ENCODE data around the gene PHKG1. TPM values are rescaled to one million over a fixed set of nuclear protein-coding genes. Genes with fewer than 3 reads are reported as not detected.
"Not testable (repeated sequence)": the region's sequence is repeated elsewhere in the genome, so short reads cannot be mapped to it uniquely, and the experiment has no call there.

The PHKG1 gene
- total and polyA plus RNA-seq, 4 donors, result 2.9 to 20.5 (median 6.9) TPM

DNA sequence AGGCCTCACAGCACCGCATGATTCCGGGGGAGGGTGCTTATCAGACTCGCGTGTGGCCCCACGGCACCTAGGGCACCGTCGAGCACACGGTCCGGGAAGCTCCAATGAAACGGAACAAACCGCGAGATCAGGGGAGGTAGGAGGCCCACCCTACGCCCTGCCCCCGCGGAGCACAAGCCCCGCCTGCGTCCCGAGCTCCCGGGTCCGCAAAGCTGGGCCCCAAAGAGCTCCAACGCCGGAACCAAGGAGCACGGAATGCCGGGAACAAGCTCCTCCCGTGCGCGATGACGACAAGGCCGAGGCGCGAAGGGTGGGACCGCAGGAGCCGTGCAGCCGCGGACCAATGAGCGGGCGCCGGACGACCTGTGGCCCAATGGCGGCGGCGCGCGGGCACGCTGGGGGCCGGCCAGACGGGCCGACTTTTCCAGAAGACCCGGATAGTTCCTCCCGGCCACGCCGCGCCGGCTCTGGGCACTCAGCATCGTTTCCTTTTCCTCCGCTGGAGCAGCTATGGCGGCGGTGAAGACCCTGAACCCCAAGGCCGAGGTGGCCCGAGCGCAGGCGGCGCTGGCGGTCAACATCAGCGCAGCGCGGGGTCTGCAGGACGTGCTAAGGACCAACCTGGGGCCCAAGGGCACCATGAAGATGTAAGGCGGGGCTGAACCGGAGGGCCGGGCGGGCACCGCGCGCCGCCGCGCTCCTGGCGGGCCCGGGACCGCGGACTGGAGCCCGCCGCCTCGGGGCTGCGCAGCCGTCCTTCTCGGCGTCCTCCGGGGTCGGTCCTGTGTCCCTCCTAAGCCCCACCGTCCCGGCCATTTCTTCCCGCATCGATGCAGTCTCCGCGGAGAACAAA lies 41.2 kb downstream of the PHKG1 start, which contains the start of the genes CCT6A and PSPH:
TSS of gene CCT6A (plus strand) at position 427 of the 853 bp plus-strand sequence. CDS start at position 511, 84 bp downstream.
TSS of gene PSPH (minus strand) at position 106 of the 853 bp plus-strand sequence. CDS start 30,232 bp downstream, outside the sequence.
- DNase-seq (peak; percentile 98 to 99), ATAC-seq (ENCODE audit: low FRiP score) (peak; percentile 100)
- H3K4me1 ChIP-seq (ENCODE audit: control insufficient read depth in 1 of 2, insufficient read depth in 2 of 2, low read length in 2 of 2), result no peaks in the 10 kb centered on the region
- H3K36me3 ChIP-seq (ENCODE audit: control insufficient read depth in 1 of 2, insufficient read depth in 2 of 2, low read length in 1 of 2), result peaks cover 0 to 5% of the 10 kb centered on the region in 2 donors
- H3K4me3 ChIP-seq (ENCODE audit: low read length in 2 of 2), result peak within 1 kb of the TSS; percentile 71 to 83
- no peaks in the 10 kb centered on the region for H3K9me3 ChIP-seq (ENCODE audit: control insufficient read depth, low read length)
- intact Hi-C loops (cut with DNase I), result loop anchor here in 1 of 2 donors (1.0 kb wide), 1 partner anchor 13 kb away; the partner anchor contains the start of gene SUMF2
- peak within 1 kb of the TSS; percentile 34 to 90 for H3K27ac ChIP-seq (ENCODE audit: low read depth in 1 of 2, low read length in 2 of 2)
- 0% methylated on average over 86 to 97 of the region's 97 CpGs for WGBS, 2 donors
- no peaks in the 10 kb centered on the region for H3K27me3 ChIP-seq (ENCODE audit: control insufficient read depth in 1 of 2, insufficient read depth in 2 of 2, low read length in 1 of 2)

DNA sequence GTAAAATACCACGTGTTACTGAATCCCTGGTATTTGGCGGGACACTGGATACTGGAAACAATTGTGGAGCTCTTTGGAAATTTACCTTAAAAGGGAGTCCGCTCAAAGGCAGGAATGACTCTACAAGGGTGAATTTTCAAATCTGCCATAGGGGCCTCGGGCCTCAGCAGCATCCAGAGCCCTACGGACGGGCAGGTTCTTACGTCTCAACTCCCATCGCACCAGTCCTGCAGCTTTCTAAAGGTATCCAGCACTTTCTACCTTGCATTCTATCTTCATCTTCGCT lies 41.8 kb downstream of the PHKG1 start:
- H3K27me3 ChIP-seq (ENCODE audit: control insufficient read depth in 1 of 2, insufficient read depth in 2 of 2, low read length in 1 of 2), result no peaks in the 10 kb centered on the region
- no peaks in the 10 kb centered on the region for H3K4me1 ChIP-seq (ENCODE audit: control insufficient read depth in 1 of 2, insufficient read depth in 2 of 2, low read length in 2 of 2)
- H3K36me3 ChIP-seq (ENCODE audit: control insufficient read depth in 1 of 2, insufficient read depth in 2 of 2, low read length in 1 of 2), result peaks cover 0 to 3% of the 10 kb centered on the region in 2 donors
- intact Hi-C loops (cut with DNase I), result loop anchor here in 1 of 2 donors (1.0 kb wide), 1 partner anchor 13 kb away; the partner anchor contains the start of gene SUMF2
- peak overlapping the region; percentile 52 to 59 for H3K4me3 ChIP-seq (ENCODE audit: low read length in 2 of 2)
- no peak for DNase-seq
- peak overlapping the region; percentile 34 to 90 for H3K27ac ChIP-seq (ENCODE audit: low read depth in 1 of 2, low read length in 2 of 2)
- WGBS, 2 donors, result 0 to 1% methylated on average over 9 of the region's 9 CpGs
- no peaks in the 10 kb centered on the region for H3K9me3 ChIP-seq (ENCODE audit: control insufficient read depth, low read length)
- ATAC-seq (ENCODE audit: low FRiP score), result no peak

DNA sequence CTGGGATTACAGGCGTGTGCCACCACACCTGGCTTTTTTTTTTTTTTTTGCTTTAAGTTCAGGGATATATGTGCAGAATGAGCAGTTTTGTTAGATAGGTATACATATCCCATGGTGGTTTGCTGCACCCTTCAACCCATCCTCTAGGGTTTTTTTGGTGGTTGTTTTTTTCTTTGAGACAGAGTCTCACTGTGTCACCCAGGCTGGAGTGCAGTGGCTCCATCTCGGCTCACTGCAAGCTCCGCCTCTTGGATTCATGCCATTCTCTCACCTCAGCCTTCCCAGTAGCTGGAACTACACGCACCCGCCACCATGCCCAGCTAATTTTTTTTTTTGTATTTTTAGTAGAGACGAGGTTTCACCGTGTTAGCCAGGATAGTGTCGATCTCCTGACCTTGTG lies 44.0 kb downstream of the PHKG1 start:
- H3K27me3 ChIP-seq (ENCODE audit: control insufficient read depth in 1 of 2, insufficient read depth in 2 of 2, low read length in 1 of 2); ATAC-seq (ENCODE audit: low FRiP score); DNase-seq; H3K4me1 ChIP-seq (ENCODE audit: control insufficient read depth in 1 of 2, insufficient read depth in 2 of 2, low read length in 2 of 2); H3K9me3 ChIP-seq (ENCODE audit: control insufficient read depth, low read length); intact Hi-C loops (cut with DNase I); H3K4me3 ChIP-seq (ENCODE audit: low read length in 2 of 2); H3K36me3 ChIP-seq (ENCODE audit: control insufficient read depth in 1 of 2, insufficient read depth in 2 of 2, low read length in 1 of 2): not testable (repeated sequence)
- WGBS, 2 donors, result 24 to 31% methylated on average over 8 of the region's 8 CpGs
- H3K27ac ChIP-seq (ENCODE audit: low read depth in 1 of 2, low read length in 2 of 2), result peak overlapping the region in 1 of 2 donors; percentile 47

DNA sequence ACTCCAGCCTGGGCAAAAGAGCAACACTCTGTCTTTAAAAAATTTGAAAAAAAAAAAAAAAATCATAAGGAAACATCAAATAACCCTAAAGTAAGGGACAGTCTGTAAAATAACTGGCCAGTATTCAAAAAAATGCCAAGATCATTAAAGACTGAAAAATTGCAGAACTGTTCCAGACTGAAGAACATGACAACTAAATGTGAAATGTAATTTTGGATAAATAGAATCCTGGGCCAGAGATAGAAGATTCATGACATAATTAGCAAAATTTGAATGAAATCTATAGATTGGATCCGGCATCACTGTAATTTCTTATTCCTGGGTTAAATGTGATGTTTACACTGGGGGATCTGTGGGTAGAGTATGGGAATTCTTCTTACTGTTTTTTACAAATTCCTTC lies 44.5 kb downstream of the PHKG1 start:
- WGBS, 2 donors, result 52 to 53% methylated on average over 1 of the region's 1 CpG
- no peaks in the 10 kb centered on the region for H3K4me1 ChIP-seq (ENCODE audit: control insufficient read depth in 1 of 2, insufficient read depth in 2 of 2, low read length in 2 of 2)
- no peaks in the 10 kb centered on the region for H3K9me3 ChIP-seq (ENCODE audit: control insufficient read depth, low read length)
- H3K27me3 ChIP-seq (ENCODE audit: control insufficient read depth in 1 of 2, insufficient read depth in 2 of 2, low read length in 1 of 2), result no peaks in the 10 kb centered on the region
- no peak for DNase-seq
- peaks cover 0 to under 1% of the 10 kb centered on the region in 2 donors for H3K36me3 ChIP-seq (ENCODE audit: control insufficient read depth in 1 of 2, insufficient read depth in 2 of 2, low read length in 1 of 2)
- no peak overlapping the region for H3K4me3 ChIP-seq (ENCODE audit: low read length in 2 of 2)
- ATAC-seq (ENCODE audit: low FRiP score), result no peak
- intact Hi-C loops (cut with DNase I), result no loop called here
- peak overlapping the region in 1 of 2 donors; percentile 47 for H3K27ac ChIP-seq (ENCODE audit: low read depth in 1 of 2, low read length in 2 of 2)

DNA sequence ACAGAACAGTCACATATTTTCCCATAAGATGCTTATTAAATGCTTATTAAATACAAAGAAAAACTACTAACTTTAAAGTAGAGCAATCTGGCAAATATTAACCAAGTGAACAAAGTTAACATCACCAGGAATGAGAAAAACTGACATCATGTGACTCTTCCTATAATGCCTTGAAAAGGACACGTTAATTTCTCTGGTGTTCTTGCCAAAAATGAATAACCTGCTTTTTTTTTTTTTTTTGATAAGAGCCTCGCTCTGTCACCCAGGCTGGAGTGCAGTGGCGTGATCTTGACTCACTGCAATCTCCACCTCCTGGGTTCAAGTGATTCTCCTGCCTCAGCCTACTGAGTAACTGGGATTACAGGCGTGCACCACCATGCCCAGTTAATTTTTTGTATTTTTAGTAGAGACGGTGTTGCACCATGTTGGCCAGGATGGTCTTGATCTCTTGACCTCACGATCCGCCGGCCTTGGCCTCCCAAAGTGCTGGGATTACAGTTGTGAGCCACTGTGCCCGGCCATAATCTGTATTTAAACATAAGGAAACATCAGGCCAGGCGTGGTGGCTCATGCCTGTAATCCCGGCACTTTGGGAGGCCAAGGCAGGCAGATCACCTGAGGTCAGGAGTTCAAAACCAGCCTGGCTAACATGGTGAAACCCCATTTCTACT lies 45.2 kb downstream of the PHKG1 start:
- H3K27me3 ChIP-seq (ENCODE audit: control insufficient read depth in 1 of 2, insufficient read depth in 2 of 2, low read length in 1 of 2); H3K4me1 ChIP-seq (ENCODE audit: control insufficient read depth in 1 of 2, insufficient read depth in 2 of 2, low read length in 2 of 2); ATAC-seq (ENCODE audit: low FRiP score); H3K27ac ChIP-seq (ENCODE audit: low read depth in 1 of 2, low read length in 2 of 2); H3K36me3 ChIP-seq (ENCODE audit: control insufficient read depth in 1 of 2, insufficient read depth in 2 of 2, low read length in 1 of 2); H3K9me3 ChIP-seq (ENCODE audit: control insufficient read depth, low read length); intact Hi-C loops (cut with DNase I); DNase-seq; H3K4me3 ChIP-seq (ENCODE audit: low read length in 2 of 2): not testable (repeated sequence)
- 71 to 72% methylated on average over 11 of the region's 11 CpGs for WGBS, 2 donors

DNA sequence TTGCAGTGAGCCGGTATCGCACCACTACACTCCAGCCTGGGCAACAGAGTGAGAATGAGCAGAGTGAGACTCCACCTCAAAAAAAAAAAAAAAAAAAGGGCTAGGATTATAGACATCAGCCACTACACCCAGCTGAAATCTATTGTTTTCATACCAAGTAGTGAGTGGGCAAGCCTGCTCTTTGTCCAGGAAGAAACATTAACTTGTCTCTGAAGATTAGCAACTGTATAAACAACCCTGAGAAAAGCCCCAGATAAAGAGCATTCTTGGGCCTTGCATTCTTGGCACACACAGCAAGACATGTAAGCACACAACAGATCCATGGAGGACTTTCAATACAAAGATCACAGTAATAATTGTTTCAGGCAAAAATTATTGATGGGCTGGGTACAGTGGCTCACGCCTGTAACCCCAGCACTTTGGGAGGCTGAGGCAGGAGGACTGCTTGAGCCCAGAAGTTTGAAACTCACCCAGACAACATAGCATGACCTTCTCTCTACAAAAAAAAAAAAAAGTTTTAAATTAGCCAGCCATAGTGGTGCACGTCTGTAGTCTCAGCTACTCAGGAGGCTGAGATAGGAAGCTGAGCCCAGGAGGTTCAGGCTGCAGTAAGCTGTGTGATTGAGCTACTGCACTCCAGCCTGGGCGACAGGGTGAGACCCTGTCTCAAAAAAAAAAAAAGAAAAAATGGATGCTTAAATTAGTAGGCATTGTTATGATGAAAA lies 45.9 kb downstream of the PHKG1 start:
- intact Hi-C loops (cut with DNase I), result no loop called here
- peak overlapping the region; percentile 26 to 30 for H3K27ac ChIP-seq (ENCODE audit: low read depth in 1 of 2, low read length in 2 of 2)

DNA sequence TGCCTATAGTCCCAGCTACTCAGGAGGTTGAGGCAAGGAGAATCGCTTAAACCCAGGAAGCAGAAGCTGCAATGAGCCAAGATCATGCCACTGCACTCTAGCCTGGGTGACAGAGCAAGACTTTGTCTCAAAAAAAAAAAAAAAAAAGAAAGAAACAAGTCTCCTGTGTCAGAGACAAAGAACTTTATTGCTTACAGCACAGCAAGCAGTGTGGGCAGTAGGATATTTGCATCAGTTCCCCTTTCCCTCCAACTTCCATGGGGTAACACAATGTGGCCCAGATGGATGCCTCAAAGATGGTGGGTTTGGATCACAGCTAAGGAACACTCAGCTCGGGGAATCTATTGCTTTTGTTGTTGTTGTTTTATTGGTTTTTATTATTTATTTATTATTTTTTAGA lies 47.0 kb downstream of the PHKG1 start:
- H3K4me3 ChIP-seq (ENCODE audit: low read length in 2 of 2); H3K27me3 ChIP-seq (ENCODE audit: control insufficient read depth in 1 of 2, insufficient read depth in 2 of 2, low read length in 1 of 2); H3K36me3 ChIP-seq (ENCODE audit: control insufficient read depth in 1 of 2, insufficient read depth in 2 of 2, low read length in 1 of 2); H3K9me3 ChIP-seq (ENCODE audit: control insufficient read depth, low read length); DNase-seq; intact Hi-C loops (cut with DNase I); H3K4me1 ChIP-seq (ENCODE audit: control insufficient read depth in 1 of 2, insufficient read depth in 2 of 2, low read length in 2 of 2); ATAC-seq (ENCODE audit: low FRiP score); H3K27ac ChIP-seq (ENCODE audit: low read depth in 1 of 2, low read length in 2 of 2): not testable (repeated sequence)
- 98 to 99% methylated on average over 2 of the region's 2 CpGs for WGBS, 2 donors

More for the DNA sequence above, 45.9 kb downstream of the PHKG1 start:
- no peaks in the 10 kb centered on the region for H3K27me3 ChIP-seq (ENCODE audit: control insufficient read depth in 1 of 2, insufficient read depth in 2 of 2, low read length in 1 of 2)
- H3K36me3 ChIP-seq (ENCODE audit: control insufficient read depth in 1 of 2, insufficient read depth in 2 of 2, low read length in 1 of 2), result no peaks in the 10 kb centered on the region
- no peak overlapping the region for H3K4me3 ChIP-seq (ENCODE audit: low read length in 2 of 2)
- WGBS, 2 donors, result 15 to 21% methylated on average over 5 of the region's 5 CpGs
- DNase-seq (no peak), ATAC-seq (ENCODE audit: low FRiP score) (no peak)
- no peaks in the 10 kb centered on the region for H3K4me1 ChIP-seq (ENCODE audit: control insufficient read depth in 1 of 2, insufficient read depth in 2 of 2, low read length in 2 of 2)
- H3K9me3 ChIP-seq (ENCODE audit: control insufficient read depth, low read length), result no peaks in the 10 kb centered on the region

DNA sequence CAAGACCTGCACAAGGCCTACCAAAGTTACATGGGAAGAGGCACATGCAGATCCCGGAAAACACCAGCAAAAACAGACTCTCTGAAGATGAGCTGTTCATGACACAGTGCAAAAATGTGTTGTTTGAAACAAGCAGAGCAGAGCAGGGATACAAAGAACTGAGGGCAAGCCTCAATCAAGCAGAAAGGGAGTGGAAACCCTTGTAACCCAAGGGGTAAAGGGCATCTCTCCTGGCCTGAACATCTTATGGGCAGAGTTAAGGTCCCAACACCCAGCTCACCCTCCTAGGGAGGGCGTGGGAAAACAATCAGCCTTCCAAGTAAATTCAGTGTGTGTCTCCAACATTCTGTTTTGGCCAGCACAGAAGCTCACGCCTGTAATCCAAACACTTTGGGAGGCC lies 52.0 kb downstream of the PHKG1 start:
- H3K4me3 ChIP-seq (ENCODE audit: low read length in 2 of 2), result no peak overlapping the region
- H3K36me3 ChIP-seq (ENCODE audit: control insufficient read depth in 1 of 2, insufficient read depth in 2 of 2, low read length in 1 of 2), result no peaks in the 10 kb centered on the region
- WGBS, 2 donors, result 63 to 77% methylated on average over 3 of the region's 3 CpGs
- no peaks in the 10 kb centered on the region for H3K4me1 ChIP-seq (ENCODE audit: control insufficient read depth in 1 of 2, insufficient read depth in 2 of 2, low read length in 2 of 2)
- intact Hi-C loops (cut with DNase I), result no loop called here
- no peaks in the 10 kb centered on the region for H3K9me3 ChIP-seq (ENCODE audit: control insufficient read depth, low read length)
- no peak overlapping the region for H3K27ac ChIP-seq (ENCODE audit: low read depth in 1 of 2, low read length in 2 of 2)
- DNase-seq (no peak), ATAC-seq (ENCODE audit: low FRiP score) (no peak)
- no peaks in the 10 kb centered on the region for H3K27me3 ChIP-seq (ENCODE audit: control insufficient read depth in 1 of 2, insufficient read depth in 2 of 2, low read length in 1 of 2)

Measured in aorta (tissue), 5 donors.